Measurements from ENCODE around the gene PEX11B.

The PEX11B gene

DNA sequence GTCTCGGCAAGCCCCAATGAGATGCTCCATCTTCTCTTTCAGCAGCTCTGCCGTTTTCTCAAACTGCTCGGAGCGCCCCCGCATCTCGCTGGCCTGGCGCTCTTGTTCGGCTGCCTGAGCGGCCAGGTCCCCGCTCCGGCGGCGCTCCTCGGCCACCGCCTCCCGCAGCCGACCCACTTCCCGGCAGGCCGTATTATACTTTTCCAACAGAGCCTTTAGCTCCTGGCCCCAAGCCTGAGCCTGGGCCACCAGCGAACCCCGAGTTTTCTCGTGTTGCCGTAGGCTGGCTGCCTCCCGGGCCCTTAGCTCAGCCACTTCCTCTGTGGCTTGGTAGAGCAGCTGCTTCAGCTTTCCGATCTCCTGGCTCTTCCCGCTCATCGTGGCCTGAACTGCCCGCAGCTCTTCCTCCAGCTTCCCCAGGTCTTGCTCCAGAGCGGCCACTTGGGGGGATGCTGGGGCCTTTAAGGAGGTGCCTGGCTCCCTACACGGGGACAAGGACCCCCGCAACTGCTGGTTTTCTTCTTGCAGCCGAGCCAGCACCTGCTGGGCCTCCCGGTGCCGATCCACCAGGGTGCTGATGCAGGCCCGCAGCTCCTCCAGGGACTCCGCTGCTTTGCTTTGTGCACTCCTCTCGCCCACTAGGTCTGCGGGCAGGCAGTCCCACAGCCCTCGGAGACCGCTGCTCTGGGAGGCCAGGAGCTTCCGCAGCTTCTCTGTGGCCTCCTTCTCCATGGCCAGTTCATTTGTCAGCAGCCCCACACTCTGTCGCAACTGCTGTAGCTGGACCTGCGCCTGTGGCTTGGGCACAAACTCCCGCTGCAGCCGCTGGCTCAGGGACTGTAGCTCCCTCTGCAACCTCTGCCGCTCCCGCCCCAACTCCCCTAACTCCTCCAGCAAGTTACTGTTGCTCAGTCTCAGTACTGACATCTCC lies 46.3 kb downstream of the PEX11B start:
- Histone ChIP-seq H2BK15ac (ENCODE audit: low read depth, poor library complexity, severe bottlenecking) (no peak overlapping the region), H3K4me1 (ENCODE audit: control insufficient read depth, insufficient read depth, low read depth, low read length) (peaks cover 4% of the 10 kb centered on the region), H3K4ac (ENCODE audit: low read depth in 1 of 2, low read length in 2 of 2) (no peak overlapping the region), H3K4me2 (ENCODE audit: low read length, poor library complexity, severe bottlenecking) (peak overlapping the region; percentile 59), H2BK5ac (ENCODE audit: low read depth, low read length, poor library complexity, severe bottlenecking) (no peak overlapping the region), H4K91ac (ENCODE audit: low read length) (no peak overlapping the region), H3K27ac (ENCODE audit: low read length, poor library complexity, severe bottlenecking) (no peak overlapping the region), H3K27me3 (ENCODE audit: control insufficient read depth in 1 of 2, insufficient read depth in 1 of 2, low read length in 2 of 2) (no peaks in the 10 kb centered on the region), H3K14ac (ENCODE audit: low read length in 2 of 2) (no peak overlapping the region), H2BK12ac (ENCODE audit: low read length in 2 of 2) (no peak overlapping the region), H2AK5ac (ENCODE audit: low read length, severe bottlenecking) (no peak overlapping the region), H3K36me3 (ENCODE audit: control insufficient read depth in 1 of 2, insufficient read depth in 2 of 2, low read depth in 1 of 2, low read length in 2 of 2) (peaks cover 0 to 9% of the 10 kb centered on the region in 2 experiments), H3K9me3 (ENCODE audit: control insufficient read depth, low read length) (no peaks in the 10 kb centered on the region), H3K23ac (ENCODE audit: low read length in 2 of 2) (no peak overlapping the region), H3K79me1 (replicated peaks; ENCODE audit: low read length, poor library complexity, severe bottlenecking) (no peaks in the 10 kb centered on the region), H3K9ac (ENCODE audit: low read length) (peak overlapping the region; percentile 82), H3K4me3 (ENCODE audit: insufficient read depth in 1 of 2, low read depth in 1 of 2, low read length in 2 of 2) (peak overlapping the region in 1 of 2 experiments; percentile 86), H2BK120ac (ENCODE audit: low read depth, low read length) (no peak overlapping the region), H3K18ac (ENCODE audit: low read depth in 1 of 2, low read length in 2 of 2) (peak overlapping the region; percentile 11 to 67), H2AFZ (ENCODE audit: low read depth, low read length) (peak overlapping the region; percentile 7), H4K8ac (ENCODE audit: low read length) (peak overlapping the region; percentile 54)
- peak; percentile 43 for DNase-seq
- WGBS, result 37% methylated on average over 47 of the region's 47 CpGs

DNA sequence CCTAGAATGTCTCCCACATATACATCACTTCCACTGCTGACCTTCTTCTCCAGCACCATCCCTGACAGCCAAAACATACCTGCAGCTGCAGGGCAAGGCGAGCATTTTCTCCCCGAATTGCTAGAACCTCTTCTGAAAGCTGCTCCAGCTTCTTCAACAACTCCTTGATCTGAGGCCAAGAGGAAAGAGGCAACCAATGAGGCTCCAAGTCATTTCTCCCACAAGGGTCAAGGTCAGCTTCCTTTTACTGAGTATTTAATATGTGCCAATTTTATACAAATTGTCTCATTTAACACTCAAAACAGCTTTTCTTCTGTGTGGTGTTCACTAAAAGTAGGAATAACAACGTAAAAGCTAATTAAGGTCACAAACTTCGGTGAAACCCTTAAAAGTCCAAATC lies 50.3 kb downstream of the PEX11B start:
- no peak overlapping the region for H3K4me3 ChIP-seq (ENCODE audit: insufficient read depth in 1 of 2, low read depth in 1 of 2, low read length in 2 of 2)
- H4K91ac ChIP-seq (ENCODE audit: low read length), result no peak overlapping the region
- no peak overlapping the region for H4K8ac ChIP-seq (ENCODE audit: low read length)
- peaks cover 4% of the 10 kb centered on the region for H3K4me1 ChIP-seq (ENCODE audit: control insufficient read depth, insufficient read depth, low read depth, low read length)
- no peak overlapping the region for H2AK5ac ChIP-seq (ENCODE audit: low read length, severe bottlenecking)
- no peak overlapping the region for H3K4ac ChIP-seq (ENCODE audit: low read depth in 1 of 2, low read length in 2 of 2)
- H3K18ac ChIP-seq (ENCODE audit: low read depth in 1 of 2, low read length in 2 of 2), result no peak overlapping the region
- H3K27ac ChIP-seq (ENCODE audit: low read length, poor library complexity, severe bottlenecking), result no peak overlapping the region
- H2AFZ ChIP-seq (ENCODE audit: low read depth, low read length), result no peak overlapping the region
- peak overlapping the region in 1 of 2 experiments; percentile 23 for H3K23ac ChIP-seq (ENCODE audit: low read length in 2 of 2)
- WGBS, result 86% methylated on average over 4 of the region's 4 CpGs
- no peak overlapping the region for H3K9ac ChIP-seq (ENCODE audit: low read length)
- H3K9me3 ChIP-seq (ENCODE audit: control insufficient read depth, low read length), result no peaks in the 10 kb centered on the region
- DNase-seq, result no peak
- no peaks in the 10 kb centered on the region for H3K27me3 ChIP-seq (ENCODE audit: control insufficient read depth in 1 of 2, insufficient read depth in 1 of 2, low read length in 2 of 2)
- H3K4me2 ChIP-seq (ENCODE audit: low read length, poor library complexity, severe bottlenecking), result no peak overlapping the region
- no peak overlapping the region for H2BK15ac ChIP-seq (ENCODE audit: low read depth, poor library complexity, severe bottlenecking)
- H2BK5ac ChIP-seq (ENCODE audit: low read depth, low read length, poor library complexity, severe bottlenecking), result no peak overlapping the region
- H3K14ac ChIP-seq (ENCODE audit: low read length in 2 of 2), result no peak overlapping the region
- H3K79me1 ChIP-seq (replicated peaks; ENCODE audit: low read length, poor library complexity, severe bottlenecking), result no peaks in the 10 kb centered on the region
- no peak overlapping the region for H2BK120ac ChIP-seq (ENCODE audit: low read depth, low read length)
- H3K36me3 ChIP-seq (ENCODE audit: control insufficient read depth in 1 of 2, insufficient read depth in 2 of 2, low read depth in 1 of 2, low read length in 2 of 2), result peaks cover 0 to 29% of the 10 kb centered on the region in 2 experiments
- no peak overlapping the region for H2BK12ac ChIP-seq (ENCODE audit: low read length in 2 of 2)

DNA sequence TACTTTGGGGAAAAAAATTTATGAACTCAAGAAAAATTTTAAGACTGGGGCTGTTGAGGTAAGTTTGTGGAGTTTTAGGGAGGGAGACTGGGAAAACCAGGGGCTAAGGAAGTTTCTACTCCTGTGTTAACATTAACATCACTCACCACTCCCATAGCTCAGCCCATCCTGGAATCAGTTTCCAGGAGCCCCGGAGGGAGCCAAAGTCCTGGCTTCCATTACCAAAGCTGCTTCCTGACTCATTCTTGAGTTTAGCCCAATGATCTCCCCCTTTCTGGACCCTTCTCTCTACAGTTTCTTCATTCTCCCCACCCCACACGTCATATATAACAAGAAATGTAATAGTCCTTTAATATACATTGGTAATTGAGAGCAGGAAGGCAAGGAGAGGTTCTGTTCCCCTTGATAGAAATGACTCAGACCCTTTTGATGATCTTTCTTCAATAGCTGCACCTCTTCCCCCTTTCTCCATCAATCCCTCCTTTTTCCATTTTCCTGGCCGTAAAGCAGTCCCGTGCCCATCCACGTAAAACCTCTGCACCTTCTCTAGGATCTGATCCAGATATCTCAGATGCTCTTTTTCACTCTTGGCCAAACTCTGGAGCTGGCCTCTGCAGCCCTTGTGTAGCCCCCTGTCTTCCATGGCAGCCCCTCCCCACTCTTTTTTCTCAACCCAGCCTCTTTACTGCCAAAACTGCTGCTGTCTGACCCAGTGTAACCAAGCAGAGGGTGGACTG lies 55.1 kb downstream of the PEX11B start:
- H3K79me1 ChIP-seq (replicated peaks; ENCODE audit: low read length, poor library complexity, severe bottlenecking), result no peaks in the 10 kb centered on the region
- H2BK5ac ChIP-seq (ENCODE audit: low read depth, low read length, poor library complexity, severe bottlenecking), result no peak overlapping the region
- H3K4me2 ChIP-seq (ENCODE audit: low read length, poor library complexity, severe bottlenecking), result no peak overlapping the region
- H2BK12ac ChIP-seq (ENCODE audit: low read length in 2 of 2), result no peak overlapping the region
- no peak overlapping the region for H3K4me3 ChIP-seq (ENCODE audit: insufficient read depth in 1 of 2, low read depth in 1 of 2, low read length in 2 of 2)
- no peak overlapping the region for H3K27ac ChIP-seq (ENCODE audit: low read length, poor library complexity, severe bottlenecking)
- no peak overlapping the region for H4K91ac ChIP-seq (ENCODE audit: low read length)
- peaks cover 0 to 29% of the 10 kb centered on the region in 2 experiments for H3K36me3 ChIP-seq (ENCODE audit: control insufficient read depth in 1 of 2, insufficient read depth in 2 of 2, low read depth in 1 of 2, low read length in 2 of 2)
- no peak overlapping the region for H2AFZ ChIP-seq (ENCODE audit: low read depth, low read length)
- WGBS, result 84% methylated on average over 4 of the region's 5 CpGs
- H2BK120ac ChIP-seq (ENCODE audit: low read depth, low read length), result no peak overlapping the region
- H3K9me3 ChIP-seq (ENCODE audit: control insufficient read depth, low read length), result no peaks in the 10 kb centered on the region
- H3K14ac ChIP-seq (ENCODE audit: low read length in 2 of 2), result no peak overlapping the region
- no peak overlapping the region for H3K23ac ChIP-seq (ENCODE audit: low read length in 2 of 2)
- H3K9ac ChIP-seq (ENCODE audit: low read length), result no peak overlapping the region
- H3K4ac ChIP-seq (ENCODE audit: low read depth in 1 of 2, low read length in 2 of 2), result no peak overlapping the region
- no peak overlapping the region for H4K8ac ChIP-seq (ENCODE audit: low read length)
- no peak for DNase-seq
- H3K18ac ChIP-seq (ENCODE audit: low read depth in 1 of 2, low read length in 2 of 2), result no peak overlapping the region
- no peak overlapping the region for H2BK15ac ChIP-seq (ENCODE audit: low read depth, poor library complexity, severe bottlenecking)
- no peak overlapping the region for H2AK5ac ChIP-seq (ENCODE audit: low read length, severe bottlenecking)
- H3K4me1 ChIP-seq (ENCODE audit: control insufficient read depth, insufficient read depth, low read depth, low read length), result peaks cover 3% of the 10 kb centered on the region
- H3K27me3 ChIP-seq (ENCODE audit: control insufficient read depth in 1 of 2, insufficient read depth in 1 of 2, low read length in 2 of 2), result no peaks in the 10 kb centered on the region

Data from mesenchymal stem cell (in vitro differentiated cells and primary cell).